Suprapubic skin (tissue), 4 donors: ENCODE results near the gene GNAO1.

Experiments
- EP300 ChIP-seq: sonication (generic); formaldehyde crosslinking; IDR thresholded peaks from one replicate; pipeline ENCODE4 v1.6.1; 2017; ENCODE audit warnings: antibody characterized with exemption
- POLR2A ChIP-seq, 2 donors: fragments of 450-650 bp; IDR thresholded peaks; one replicate each; pipeline ENCODE4 v1.6.1; 2017; ENCODE audit warnings: antibody characterized with exemption in 2 of 2, mild to moderate bottlenecking in 2 of 2, moderate library complexity in 2 of 2
- POLR2AphosphoS5 ChIP-seq, 3 donors: sonication (generic); formaldehyde crosslinking; IDR thresholded peaks; one replicate each; pipeline ENCODE4 v1.6.1; 2017; ENCODE audit warnings: antibody characterized with exemption in 3 of 3
- TF ChIP-seq, protein P1 (sequence below), 2 donors: fragments of 200-600 bp in 1 of 2; fragments of 450-650 bp in 1 of 2; sonication (generic) in 1 of 2; IDR thresholded peaks; one replicate each; pipeline ENCODE4 v1.5.1; 2016 to 2019; ENCODE audit warnings: antibody characterized with exemption in 2 of 2, mild to moderate bottlenecking in 1 of 2, moderate library complexity in 1 of 2

- TF ChIP-seq, protein P1, sequence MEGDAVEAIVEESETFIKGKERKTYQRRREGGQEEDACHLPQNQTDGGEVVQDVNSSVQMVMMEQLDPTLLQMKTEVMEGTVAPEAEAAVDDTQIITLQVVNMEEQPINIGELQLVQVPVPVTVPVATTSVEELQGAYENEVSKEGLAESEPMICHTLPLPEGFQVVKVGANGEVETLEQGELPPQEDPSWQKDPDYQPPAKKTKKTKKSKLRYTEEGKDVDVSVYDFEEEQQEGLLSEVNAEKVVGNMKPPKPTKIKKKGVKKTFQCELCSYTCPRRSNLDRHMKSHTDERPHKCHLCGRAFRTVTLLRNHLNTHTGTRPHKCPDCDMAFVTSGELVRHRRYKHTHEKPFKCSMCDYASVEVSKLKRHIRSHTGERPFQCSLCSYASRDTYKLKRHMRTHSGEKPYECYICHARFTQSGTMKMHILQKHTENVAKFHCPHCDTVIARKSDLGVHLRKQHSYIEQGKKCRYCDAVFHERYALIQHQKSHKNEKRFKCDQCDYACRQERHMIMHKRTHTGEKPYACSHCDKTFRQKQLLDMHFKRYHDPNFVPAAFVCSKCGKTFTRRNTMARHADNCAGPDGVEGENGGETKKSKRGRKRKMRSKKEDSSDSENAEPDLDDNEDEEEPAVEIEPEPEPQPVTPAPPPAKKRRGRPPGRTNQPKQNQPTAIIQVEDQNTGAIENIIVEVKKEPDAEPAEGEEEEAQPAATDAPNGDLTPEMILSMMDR (IDR thresholded peaks at IDR 0.05): no peak
- TF ChIP-seq POLR2A (IDR thresholded peaks at IDR 0.05) (no peak), POLR2AphosphoS5 (IDR thresholded peaks at IDR 0.05) (no peak), EP300 (no peak)
These were observed 144.9 kb downstream of the GNAO1 start for GRCh38 chr16:56336071-56336688.
